RCC 7860 (cell line): ENCODE results near the gene TRIM72.
"Not testable (repeated sequence)": the region's sequence is repeated elsewhere in the genome, so short reads cannot be mapped to it uniquely, and the experiment has no call there.

Experiments
- DNase-seq: peaks from one replicate; pipeline ENCODE4 v3.0.0-alpha.2; 2015; ENCODE audit warnings: low spot score
- FAIRE-seq: peaks from 2 replicates; lab custom pipeline; 2012; peaks lifted over from hg19 to GRCh38; lab: Jason Lieb, UNC

TRIM72 gene

DNA sequence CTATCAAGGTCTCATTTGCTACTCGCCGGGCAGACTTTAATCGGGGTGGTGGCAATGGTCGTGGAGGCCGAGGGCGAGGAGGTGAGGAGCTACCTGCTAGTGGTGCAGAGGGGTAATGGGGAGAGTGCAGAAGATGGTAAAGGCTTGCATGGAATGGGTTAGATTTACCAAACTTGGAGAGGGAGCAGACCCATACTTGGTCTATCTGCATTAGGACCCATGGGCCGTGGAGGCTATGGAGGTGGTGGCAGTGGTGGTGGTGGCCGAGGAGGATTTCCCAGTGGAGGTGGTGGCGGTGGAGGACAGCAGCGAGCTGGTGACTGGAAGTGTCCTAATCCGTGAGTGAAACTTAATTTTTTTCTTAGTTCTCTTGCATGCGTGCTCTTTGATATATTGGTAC, 23.9 kb upstream of the TRIM72 start:
- DNase-seq (no peak), FAIRE-seq (no peak)

DNA sequence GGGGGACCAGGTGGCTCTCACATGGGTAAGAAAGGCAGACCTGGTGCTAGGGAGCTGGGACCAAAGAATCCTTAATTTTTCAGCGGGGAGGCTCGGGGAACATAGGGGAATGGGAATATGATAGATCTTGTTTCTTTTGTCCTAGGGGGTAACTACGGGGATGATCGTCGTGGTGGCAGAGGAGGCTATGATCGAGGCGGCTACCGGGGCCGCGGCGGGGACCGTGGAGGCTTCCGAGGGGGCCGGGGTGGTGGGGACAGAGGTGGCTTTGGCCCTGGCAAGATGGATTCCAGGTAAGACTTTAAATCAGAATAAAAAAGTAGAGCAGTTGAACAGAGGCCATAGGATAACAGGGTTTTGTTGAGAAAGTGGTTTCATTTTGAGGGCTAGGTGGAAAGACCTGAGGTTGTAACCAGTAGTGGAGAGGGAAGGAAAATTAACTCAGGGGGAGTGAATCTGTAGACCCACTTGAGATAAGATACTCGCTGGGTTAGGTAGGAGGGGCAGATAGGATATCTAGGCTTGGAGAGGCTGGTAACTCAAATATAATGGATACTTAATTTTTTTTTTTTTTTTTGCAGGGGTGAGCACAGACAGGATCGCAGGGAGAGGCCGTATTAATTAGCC, 23.0 kb upstream of the TRIM72 start:
- no peak for FAIRE-seq

DNA sequence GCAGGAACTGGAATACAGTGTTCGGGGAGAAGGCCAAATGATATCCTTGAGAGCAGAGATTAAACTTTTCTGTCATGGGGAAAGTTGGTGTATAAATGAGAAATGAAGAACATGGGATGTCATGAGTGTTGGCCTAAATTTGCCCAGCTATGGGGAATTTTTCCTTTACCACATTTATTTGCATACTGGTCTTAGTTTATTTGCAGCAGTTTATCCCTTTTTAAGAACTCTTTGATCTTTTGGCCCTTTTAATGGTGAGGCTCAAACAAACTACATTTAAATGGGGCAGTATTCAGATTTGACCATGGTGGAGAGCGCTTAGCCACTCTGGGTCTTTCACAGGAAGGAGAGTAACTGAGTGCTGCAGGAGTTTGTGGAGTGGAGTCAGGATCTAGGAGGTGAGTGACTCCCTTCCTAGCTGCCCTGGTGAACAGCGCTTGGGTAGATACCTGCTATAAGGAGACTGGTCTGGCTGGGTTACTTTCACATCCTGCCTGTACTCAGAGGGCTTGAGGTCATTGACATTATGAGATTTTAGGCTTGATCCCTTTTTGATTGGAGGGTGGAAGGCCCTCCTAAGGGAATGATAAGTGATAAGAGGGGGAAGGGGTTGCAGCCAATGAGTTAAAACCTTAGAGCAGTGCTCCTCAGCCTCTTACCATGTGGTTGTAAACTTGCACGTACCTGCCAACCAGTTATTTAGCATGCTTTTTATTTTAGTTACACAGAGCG, 22.1 kb upstream of the TRIM72 start:
- no peak for DNase-seq
- no peak for FAIRE-seq

More for the DNA sequence above, 23.0 kb upstream of the TRIM72 start:
- no peak for DNase-seq

GRCh38 chr16:31192856-31193642, 20.9 kb upstream of the TRIM72 start:
- DNase-seq (no peak), FAIRE-seq (no peak)

DNA sequence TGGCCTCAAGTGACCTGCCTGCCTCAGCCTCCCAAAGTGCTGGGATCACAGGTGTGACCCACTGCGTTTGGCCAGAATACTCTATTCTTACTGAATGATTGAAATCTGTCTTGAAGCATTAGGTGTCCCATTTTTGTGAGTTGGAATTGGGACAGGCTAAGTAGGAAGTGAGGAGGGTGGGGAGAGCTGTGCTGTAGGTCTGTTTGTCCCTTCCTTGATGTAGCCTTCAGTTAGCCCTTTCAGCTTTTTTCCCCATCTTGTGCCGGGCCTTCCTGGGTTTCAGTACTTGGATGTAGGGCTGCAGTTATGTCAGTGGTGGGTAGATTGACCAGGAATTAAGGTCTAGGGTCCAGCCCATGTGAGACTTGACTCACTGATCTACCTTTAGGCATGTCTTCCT, 20.0 kb upstream of the TRIM72 start:
- DNase-seq (no peak), FAIRE-seq (no peak)

- FAIRE-seq = no peak
- DNase-seq = no peak
Observed at GRCh38 chr16:31194898-31195297, 19.0 kb upstream of the TRIM72 start.

GRCh38 chr16:31195861-31196260, 18.1 kb upstream of the TRIM72 start:
- not testable (repeated sequence) for DNase-seq, FAIRE-seq

- no peak for DNase-seq
- no peak for FAIRE-seq
Observed at GRCh38 chr16:31196324-31197088, 17.4 kb upstream of the TRIM72 start.

GRCh38 chr16:31198207-31198882, 15.6 kb upstream of the TRIM72 start:
- FAIRE-seq (no peak), DNase-seq (no peak)

DNA sequence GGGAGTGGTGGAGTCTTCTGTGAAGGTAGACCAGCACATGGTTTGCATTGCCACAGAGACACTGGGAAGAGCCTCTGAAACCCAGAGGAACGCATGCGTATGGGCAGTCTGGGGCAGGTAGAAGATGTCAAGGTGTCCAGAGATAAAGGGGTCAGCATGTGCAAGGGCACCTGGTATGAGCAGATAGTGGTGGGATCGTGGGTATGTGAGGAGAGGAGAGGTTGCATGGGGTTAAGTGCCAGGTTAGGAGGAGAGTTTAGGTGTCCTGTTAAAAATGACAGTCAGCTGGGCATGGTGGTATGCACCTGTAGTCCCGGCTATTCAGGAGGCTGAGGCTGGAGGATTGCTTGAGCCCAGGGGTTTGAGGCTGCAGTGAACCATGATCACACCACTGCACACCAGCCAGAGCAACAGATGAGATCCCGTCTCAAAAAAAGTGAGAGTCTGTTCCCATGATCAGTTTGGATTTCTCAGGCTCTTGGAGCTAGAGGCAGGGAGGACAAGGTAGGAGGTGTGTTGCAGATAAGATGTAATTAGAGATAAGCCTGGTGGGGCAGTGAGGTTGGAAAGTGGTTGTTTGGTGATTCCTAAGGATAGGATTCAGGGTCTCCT, 14.4 kb upstream of the TRIM72 start:
- DNase-seq (no peak), FAIRE-seq (no peak)

DNA sequence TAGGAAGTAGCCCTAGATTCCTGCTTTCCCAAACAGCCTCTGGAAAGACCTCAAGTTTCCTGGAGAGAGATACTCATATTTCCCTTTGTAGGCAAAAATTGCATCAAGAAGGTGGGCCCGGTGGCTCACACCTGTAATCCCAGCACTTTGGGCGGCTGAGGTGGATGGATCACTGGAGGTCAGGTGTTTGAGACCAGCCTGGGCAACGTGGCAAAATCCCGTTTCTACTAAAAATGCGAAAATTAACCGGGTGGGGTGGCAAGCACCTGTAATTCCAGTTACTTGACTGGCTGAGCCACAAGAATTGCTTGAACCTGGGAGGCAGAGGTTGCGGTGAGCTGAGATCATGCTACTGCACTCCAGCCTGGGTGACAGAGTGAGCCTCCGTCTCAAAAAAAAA, 13.8 kb upstream of the TRIM72 start:
- not testable (repeated sequence) for FAIRE-seq, DNase-seq

GRCh38 chr16:31200821-31201568, 12.9 kb upstream of the TRIM72 start:
- DNase-seq (no peak), FAIRE-seq (no peak)

DNA sequence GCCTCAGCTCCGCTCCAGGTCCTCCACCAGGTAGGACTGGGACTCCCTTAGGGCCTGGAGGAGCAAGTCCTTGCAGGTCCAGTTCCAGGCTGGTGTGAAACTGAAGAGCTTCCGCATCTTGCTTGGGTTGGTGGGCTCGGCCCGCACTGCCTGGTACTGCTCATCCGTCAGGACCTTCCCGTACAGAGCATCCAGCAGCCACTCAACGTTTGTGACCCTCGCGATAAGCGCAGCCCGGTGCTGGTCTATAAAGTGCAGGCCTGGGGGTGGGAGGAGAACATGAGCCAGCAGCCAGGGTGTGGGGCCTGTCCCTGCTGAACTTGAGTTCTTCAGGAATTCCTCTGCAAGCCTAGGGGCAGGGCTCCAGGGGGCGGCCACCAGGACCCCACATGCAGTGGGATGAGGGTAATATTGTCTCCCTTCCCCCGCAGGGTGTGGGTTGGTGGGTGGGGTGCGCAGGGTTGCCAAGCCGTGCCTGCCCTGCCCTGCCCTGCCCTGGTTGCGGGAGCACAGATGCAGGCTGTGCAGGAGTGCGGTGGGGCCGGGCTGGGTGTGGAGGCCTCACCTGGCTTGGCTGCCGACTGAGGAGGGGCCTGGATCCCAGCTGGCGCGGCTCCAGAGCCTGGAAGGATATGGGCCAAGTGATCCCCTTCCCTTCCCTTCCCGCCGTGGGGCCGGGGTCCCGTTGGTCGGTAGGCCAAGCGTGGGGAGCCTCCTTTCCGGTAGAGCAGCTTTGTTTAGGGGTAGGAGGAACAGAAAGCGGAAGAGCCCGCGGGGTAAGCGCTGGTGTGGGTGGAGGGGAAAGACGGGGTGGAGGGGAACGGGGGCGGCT, 12.1 kb upstream of the TRIM72 start:
- FAIRE-seq = no peak
- DNase-seq = no peak

DNA sequence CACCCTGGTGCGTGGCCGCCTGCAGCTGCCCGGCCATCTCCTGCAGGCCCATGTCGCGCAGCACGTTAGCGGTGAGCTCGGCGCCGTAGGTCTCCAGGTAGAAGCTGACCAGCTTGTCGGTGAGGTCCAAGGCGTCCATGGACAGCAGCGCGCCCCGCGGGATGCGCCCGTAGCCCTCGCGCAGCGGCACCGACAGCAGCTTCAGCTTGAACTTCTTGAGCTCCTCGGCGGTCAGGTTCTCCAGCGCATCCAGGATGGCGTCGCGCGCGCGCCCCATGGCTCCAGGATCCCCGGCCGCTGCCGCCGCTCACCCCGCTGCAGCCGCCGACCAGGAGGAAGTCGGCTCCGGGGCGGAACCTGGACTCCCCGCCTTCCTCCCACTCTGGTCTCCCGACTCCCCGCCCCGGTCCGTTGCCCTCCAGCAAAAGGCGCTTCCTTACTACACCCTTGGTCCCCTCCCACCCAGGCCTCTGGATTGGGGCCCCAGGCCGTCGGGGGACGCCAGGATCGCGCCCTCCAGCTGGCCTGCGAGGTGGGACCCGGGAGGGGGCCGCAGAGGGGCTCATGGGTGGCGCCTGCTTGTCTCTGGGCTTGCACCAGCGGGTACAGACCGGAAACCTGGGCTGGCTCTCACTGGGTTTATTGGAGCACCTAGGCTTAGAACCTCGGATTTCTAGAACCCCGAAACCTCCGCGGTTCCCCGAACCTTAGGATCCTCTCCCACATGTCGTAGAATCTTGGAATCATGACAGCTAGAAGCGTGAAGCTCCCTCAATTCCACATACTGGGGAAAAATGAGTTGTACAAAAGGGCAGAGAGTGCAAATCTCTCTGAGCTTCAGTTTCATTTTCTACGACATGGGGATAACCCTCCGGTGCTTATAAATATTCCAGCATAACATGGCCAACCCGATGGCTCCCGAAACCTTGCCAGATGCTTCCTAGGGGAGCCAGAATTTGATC, 11.2 kb upstream of the TRIM72 start, which contains the start of gene PYCARD:
PYCARD (minus strand) TSS at position 347 of the 962 bp plus-strand sequence; CDS start at position 277, 70 bp downstream.
- DNase-seq = no peak
- no peak for FAIRE-seq

DNA sequence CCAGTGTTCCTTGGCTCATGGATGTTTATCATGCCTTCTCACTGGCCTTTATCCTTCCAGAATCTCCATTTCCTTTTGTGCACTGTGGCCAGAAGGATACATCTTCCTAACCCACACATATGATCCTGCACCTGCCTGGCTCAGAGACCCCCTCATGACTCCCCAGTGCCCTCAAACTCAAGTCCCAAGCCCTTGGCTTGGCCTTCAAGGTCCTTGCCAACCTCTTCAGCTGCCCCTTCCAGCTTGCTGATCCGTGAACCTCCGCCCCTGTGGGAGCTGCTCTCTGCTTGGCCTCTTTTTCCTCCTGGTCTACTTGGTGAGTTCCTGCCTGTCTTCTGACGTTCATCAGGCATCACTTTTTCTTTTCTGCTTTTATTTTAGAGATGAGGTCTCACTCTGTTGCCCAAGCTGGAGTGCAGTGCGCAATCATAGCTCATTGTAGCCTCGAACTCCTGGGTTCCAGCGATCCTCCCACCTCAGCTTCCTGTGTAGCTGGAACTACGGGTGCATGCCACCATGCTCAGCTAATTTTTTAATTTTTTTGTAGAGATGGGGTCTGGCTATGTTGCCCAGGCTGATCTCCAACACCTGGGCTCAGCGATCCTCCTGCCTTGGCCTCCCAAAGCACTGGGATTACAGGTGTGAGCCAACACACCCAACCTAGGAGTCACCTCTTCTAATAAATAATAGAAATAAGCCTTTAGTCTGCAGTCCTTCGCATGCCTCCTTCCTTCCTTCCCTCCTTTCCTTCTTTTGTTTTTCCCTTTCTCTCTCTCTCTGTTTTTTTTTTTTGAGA, 8.8 kb upstream of the TRIM72 start:
- no peak for FAIRE-seq
- DNase-seq = no peak

GRCh38 chr16:31206776-31207175, 7.1 kb upstream of the TRIM72 start:
- FAIRE-seq (no peak), DNase-seq (no peak)
